ENCODE measurements around the gene DLG4. TPM values are rescaled to one million over a fixed set of nuclear protein-coding genes. Genes with fewer than 3 reads are reported as not detected.

The DLG4 gene
- total RNA-seq = 10.7 and 23.5 TPM in 2 replicates

GRCh38 chr17:7219812-7220592 is at the start of gene DLG4, which contains the start of gene ACADVL:
DLG4 (minus strand) TSS chr17:7219836.
ACADVL (plus strand) TSS chr17:7219938; CDS start chr17:7219985, 47 bp downstream.

GRCh38 chr17:7262192-7262934 is 42.7 kb upstream of the DLG4 start, which contains the start of gene CLDN7:
CLDN7 (minus strand) TSS chr17:7262478; CDS start chr17:7262043, 435 bp downstream.

GRCh38 chr17:7252176-7253043 is 32.8 kb upstream of the DLG4 start, which contains the start of gene ELP5:
ELP5 (plus strand) TSS chr17:7252215; CDS start chr17:7252551, 336 bp downstream.

GRCh38 chr17:7251661-7252175 is 32.1 kb upstream of the DLG4 start, which contains the start of gene CTDNEP1:
CTDNEP1 (minus strand) TSS chr17:7251734; CDS start chr17:7251296, 438 bp downstream.

DNA sequence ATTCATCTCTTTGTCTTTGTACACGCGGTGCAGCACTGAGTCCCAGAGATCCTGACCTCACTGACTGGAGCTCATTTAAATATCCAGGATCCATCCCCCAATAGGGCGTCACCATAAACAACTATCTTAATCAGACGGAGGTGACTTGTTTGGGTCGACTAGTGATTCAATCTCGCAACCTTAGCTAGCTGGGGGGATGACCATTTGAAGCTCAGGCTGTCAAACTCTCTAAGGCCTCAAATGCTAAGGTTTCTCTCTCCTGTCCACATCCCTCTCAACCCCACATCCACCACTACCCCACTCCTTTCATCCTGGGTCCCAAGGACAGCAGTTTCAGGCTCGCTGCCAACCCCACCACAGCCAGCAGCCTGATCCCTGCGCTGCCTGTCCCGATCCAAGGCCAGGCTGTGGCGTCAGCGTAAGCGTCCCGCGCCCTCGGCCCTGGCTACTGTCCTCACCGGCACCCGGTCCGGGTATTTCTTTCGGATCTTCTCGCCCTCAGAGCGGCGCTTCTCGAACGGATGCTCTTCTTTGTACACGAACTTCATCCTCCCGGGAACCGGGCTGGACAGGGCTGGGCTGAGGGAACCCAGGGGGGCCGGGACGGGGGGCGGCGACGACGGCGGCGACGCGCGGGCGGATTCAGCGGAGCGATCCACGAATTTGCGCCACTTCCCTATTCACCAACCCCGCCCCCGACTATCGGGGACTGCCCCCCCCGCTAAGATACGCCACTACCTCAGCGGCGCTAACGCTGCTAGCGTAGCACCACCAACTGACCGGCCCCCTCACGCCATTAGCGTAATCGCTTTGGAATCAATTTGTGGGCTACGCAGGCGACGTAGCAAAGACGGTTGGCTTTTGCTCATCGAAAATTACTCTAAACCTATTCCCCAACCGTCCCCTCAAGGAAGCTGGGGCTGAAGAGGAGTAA is 22.4 kb upstream of the DLG4 start, which contains the start of gene GABARAP:
Gene GABARAP, minus strand, starts transcription at position 667 of the 934 bp plus-strand sequence. Its CDS starts 119 bp downstream, at position 548.

GRCh38 chr17:7239091-7240027 is 19.7 kb upstream of the DLG4 start, which contains the start of gene PHF23:
PHF23 (minus strand) TSS chr17:7239457; CDS start chr17:7239279, 178 bp downstream.

GRCh38 chr17:7234083-7234951 is 14.7 kb upstream of the DLG4 start, which contains the start of gene DVL2:
DVL2 (minus strand) TSS chr17:7234517; CDS start chr17:7234262, 255 bp downstream.

GRCh38 chr17:7179317-7180254 is 40.0 kb downstream of the DLG4 start, which contains the start of gene ASGR1:
ASGR1 (minus strand) TSS chr17:7179370; CDS start chr17:7178563, 807 bp downstream.

Small RNAs within 50 kb of the gene (small RNA-seq; reads per million reads assigned to genes)
- gene AC120057.4 (not detected), gene MIR324 (127 reads per million, percentile 99 among the genes with 10 or more reads in this experiment), gene RF00019 (not detected)

Other genes with a start within 250 kb of the DLG4 start
- not detected in 2 replicates for gene ALOX12, start 223.8 kb downstream of the DLG4 start, total RNA-seq
- gene RNASEK, start 207.2 kb downstream of the DLG4 start, total RNA-seq = 52.9 and 85.6 TPM in 2 replicates
- 171 and 175 TPM in 2 replicates for gene BCL6B, start 196.8 kb downstream of the DLG4 start, total RNA-seq
- gene SLC16A13, start 183.8 kb downstream of the DLG4 start, total RNA-seq = 2.0 TPM in 2 replicates
- 0.48 and 0.98 TPM in 2 replicates for gene SLC16A11, start 175.7 kb downstream of the DLG4 start, total RNA-seq
- 0.19 TPM in 1 of 2 replicates, not detected in the other for gene CLEC10A, start 139.6 kb downstream of the DLG4 start, total RNA-seq
- not detected in 2 replicates for gene ASGR2, start 105.0 kb downstream of the DLG4 start, total RNA-seq
- gene ASGR1, start 40.5 kb downstream of the DLG4 start, total RNA-seq = 10.3 and 10.8 TPM in 2 replicates
- gene ACADVL, start 102 bp upstream of the DLG4 start, total RNA-seq = 200 and 286 TPM in 2 replicates
- 54.3 and 57.8 TPM in 2 replicates for gene DVL2, start 14.7 kb upstream of the DLG4 start, total RNA-seq
- gene PHF23, start 19.6 kb upstream of the DLG4 start, total RNA-seq = 57.2 and 58.5 TPM in 2 replicates
- 229 and 455 TPM in 2 replicates for gene GABARAP, start 22.6 kb upstream of the DLG4 start, total RNA-seq
- gene CTDNEP1, start 31.9 kb upstream of the DLG4 start, total RNA-seq = 38.5 and 48.3 TPM in 2 replicates
- 36.9 and 42.9 TPM in 2 replicates for gene ELP5, start 32.4 kb upstream of the DLG4 start, total RNA-seq
- gene CLDN7, start 42.6 kb upstream of the DLG4 start, total RNA-seq = 10.8 and 13.4 TPM in 2 replicates
- gene SLC2A4, start 61.9 kb upstream of the DLG4 start, total RNA-seq = 0.10 and 0.33 TPM in 2 replicates
- gene YBX2, start 74.8 kb upstream of the DLG4 start, total RNA-seq = 2.3 TPM in 1 of 2 replicates, not detected in the other
- 949 and 999 TPM in 2 replicates for gene EIF5A, start 87.8 kb upstream of the DLG4 start, total RNA-seq
- gene GPS2, start 95.5 kb upstream of the DLG4 start, total RNA-seq = 43.1 and 48.1 TPM in 2 replicates
- 17.0 and 21.3 TPM in 2 replicates for gene NEURL4, start 109.5 kb upstream of the DLG4 start, total RNA-seq
- not detected in 2 replicates for gene ACAP1, start 116.7 kb upstream of the DLG4 start, total RNA-seq
- 2.6 and 3.6 TPM in 2 replicates for gene KCTD11, start 132.3 kb upstream of the DLG4 start, total RNA-seq
- gene TMEM95, start 135.3 kb upstream of the DLG4 start, total RNA-seq = not detected in 2 replicates
- gene TNK1, start 161.3 kb upstream of the DLG4 start, total RNA-seq = 0.38 and 0.65 TPM in 2 replicates
- gene PLSCR3, start 174.7 kb upstream of the DLG4 start, total RNA-seq = 27.0 and 36.3 TPM in 2 replicates
- gene TMEM256, start 184.3 kb upstream of the DLG4 start, total RNA-seq = 41.6 and 153 TPM in 2 replicates
- gene NLGN2, start 188.0 kb upstream of the DLG4 start, total RNA-seq = 4.6 and 5.2 TPM in 2 replicates
- gene SPEM1, start 200.5 kb upstream of the DLG4 start, total RNA-seq = not detected in 2 replicates
- gene SPEM2, start 205.8 kb upstream of the DLG4 start, total RNA-seq = not detected in 2 replicates
- not detected in 2 replicates for gene SPEM3, start 209.0 kb upstream of the DLG4 start, total RNA-seq
- 13.1 and 13.6 TPM in 2 replicates for gene TMEM102, start 215.6 kb upstream of the DLG4 start, total RNA-seq
- gene FGF11, start 219.7 kb upstream of the DLG4 start, total RNA-seq = 0.38 and 0.65 TPM in 2 replicates
- 5.5 and 5.9 TPM in 2 replicates for gene CHRNB1, start 225.2 kb upstream of the DLG4 start, total RNA-seq

Data from vein endothelial cell (primary cell).